ENCODE data around the gene CYB561D2. TPM values are rescaled to one million over a fixed set of nuclear protein-coding genes. Genes with fewer than 3 reads are reported as not detected.
A peak's percentile ranks its signal among the peaks of the same experiment; 100 is the strongest.

The CYB561D2 gene
- total and polyA plus RNA-seq, 2 donors (not counting 1 experiment from before 2014, with no cell fraction given), result 39.5 to 78.9 TPM

DNA sequence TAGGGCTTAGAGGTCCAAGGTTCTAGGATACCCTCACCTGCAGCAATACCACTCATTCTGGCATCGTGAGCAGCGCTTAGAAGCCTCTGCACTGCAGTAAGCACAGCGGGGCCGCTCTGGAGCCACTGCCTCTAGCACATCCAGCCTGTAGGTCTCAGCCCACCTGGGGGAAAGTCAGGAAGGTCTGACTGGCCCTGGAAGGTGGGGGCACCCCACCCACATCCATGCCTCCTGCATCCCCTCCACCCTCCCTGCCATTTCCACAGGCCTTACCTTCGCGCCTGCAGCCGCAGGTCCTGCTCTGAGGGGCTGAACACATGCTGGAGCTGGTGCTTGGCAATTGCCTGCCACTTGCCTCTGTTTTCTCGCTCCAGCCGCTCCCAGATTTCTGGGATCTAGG lies 9.1 kb upstream of the CYB561D2 start:
- Histone ChIP-seq H3K79me2 (ENCODE audit: control insufficient read depth, insufficient read depth, low read length) (peaks cover 30% of the 10 kb centered on the region), H3K36me3 (replicated peaks in 1 of 2; ENCODE audit: control extremely low read depth in 1 of 2, control insufficient read depth in 1 of 2, extremely low read depth in 1 of 2, insufficient read depth in 2 of 2, low read length in 1 of 2) (peaks cover 0 to 2% of the 10 kb centered on the region in 2 experiments), H3K4me1 (ENCODE audit: control insufficient read depth in 2 of 2, insufficient read depth in 2 of 2, low read length in 2 of 2) (peaks cover 37 to 59% of the 10 kb centered on the region in 2 donors), H3K9me3 (ENCODE audit: control extremely low read depth in 1 of 3, control insufficient read depth in 2 of 3, insufficient read depth in 1 of 3, low read length in 2 of 3) (no peaks in the 10 kb centered on the region), H3K9ac (ENCODE audit: low read length) (peak overlapping the region; percentile 89), H3K27me3 (replicated peaks in 1 of 4; ENCODE audit: control extremely low read depth in 1 of 4, control insufficient read depth in 3 of 4, insufficient read depth in 4 of 4, low read length in 3 of 4) (no peaks in the 10 kb centered on the region), H4K20me1 (ENCODE audit: control insufficient read depth, insufficient read depth, low read length, poor library complexity, severe bottlenecking) (peaks cover 3% of the 10 kb centered on the region), H3K4me3 (ENCODE audit: control extremely low read depth in 1 of 5, extremely low read depth in 1 of 5, insufficient read depth in 1 of 5, low read depth in 2 of 5, low read length in 4 of 5) (peak overlapping the region in 4 of 5 experiments; percentile 61 to 86 (median 76)), H2AFZ (ENCODE audit: insufficient read depth, low read depth, low read length, poor library complexity, severe bottlenecking) (peak overlapping the region; percentile 82), H3K27ac (ENCODE audit: low read length in 2 of 2) (peak overlapping the region; percentile 73 to 97), H3K4me2 (replicated peaks; ENCODE audit: low read depth, low read length, poor library complexity, severe bottlenecking) (peak overlapping the region; percentile 90)
- DNase-seq (no peak), ATAC-seq (ENCODE audit: low read depth) (no peak)
- Mint-ChIP-seq H3K9me3 (ENCODE audit: insufficient read depth) (no peaks in the 10 kb centered on the region), H3K4me3 (peak overlapping the region; percentile 96), H3K27ac (peak overlapping the region; percentile 98), H3K27me3 (no peaks in the 10 kb centered on the region), H3K4me1 (peaks cover 51% of the 10 kb centered on the region)
- intact Hi-C loops (cut with micrococcal nuclease), result no loop called here
- no peak for TF ChIP-seq EZH2 (IDR thresholded peaks at IDR 0.05; ENCODE audit: borderline replicate concordance, insufficient read depth, low read depth, low read length, poor library complexity, severe bottlenecking)
- TF ChIP-seq, protein P1, sequence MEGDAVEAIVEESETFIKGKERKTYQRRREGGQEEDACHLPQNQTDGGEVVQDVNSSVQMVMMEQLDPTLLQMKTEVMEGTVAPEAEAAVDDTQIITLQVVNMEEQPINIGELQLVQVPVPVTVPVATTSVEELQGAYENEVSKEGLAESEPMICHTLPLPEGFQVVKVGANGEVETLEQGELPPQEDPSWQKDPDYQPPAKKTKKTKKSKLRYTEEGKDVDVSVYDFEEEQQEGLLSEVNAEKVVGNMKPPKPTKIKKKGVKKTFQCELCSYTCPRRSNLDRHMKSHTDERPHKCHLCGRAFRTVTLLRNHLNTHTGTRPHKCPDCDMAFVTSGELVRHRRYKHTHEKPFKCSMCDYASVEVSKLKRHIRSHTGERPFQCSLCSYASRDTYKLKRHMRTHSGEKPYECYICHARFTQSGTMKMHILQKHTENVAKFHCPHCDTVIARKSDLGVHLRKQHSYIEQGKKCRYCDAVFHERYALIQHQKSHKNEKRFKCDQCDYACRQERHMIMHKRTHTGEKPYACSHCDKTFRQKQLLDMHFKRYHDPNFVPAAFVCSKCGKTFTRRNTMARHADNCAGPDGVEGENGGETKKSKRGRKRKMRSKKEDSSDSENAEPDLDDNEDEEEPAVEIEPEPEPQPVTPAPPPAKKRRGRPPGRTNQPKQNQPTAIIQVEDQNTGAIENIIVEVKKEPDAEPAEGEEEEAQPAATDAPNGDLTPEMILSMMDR (IDR thresholded peaks at IDR 0.05), result no peak
- POLR2A ChIA-PET, result interaction anchor here (0.6 to 6.1 kb wide), 7 partner anchors 10 to 1909 kb away, joined by 3 to 96 read pairs (median 6); partner anchors contain the start of genes C3orf18, CYB561D2, HEMK1 and HYAL3
- CTCF ChIA-PET, result interaction anchor here (0.9 to 1.8 kb wide), 3 partner anchors 9 to 49 kb away, joined by 3 to 14 read pairs (median 4); partner anchors contain the start of genes CYB561D2, HYAL3, IFRD2 and NAA80
- 100% methylated on average over 2 of the region's 9 CpGs for WGBS (ENCODE audit: insufficient coverage)

DNA sequence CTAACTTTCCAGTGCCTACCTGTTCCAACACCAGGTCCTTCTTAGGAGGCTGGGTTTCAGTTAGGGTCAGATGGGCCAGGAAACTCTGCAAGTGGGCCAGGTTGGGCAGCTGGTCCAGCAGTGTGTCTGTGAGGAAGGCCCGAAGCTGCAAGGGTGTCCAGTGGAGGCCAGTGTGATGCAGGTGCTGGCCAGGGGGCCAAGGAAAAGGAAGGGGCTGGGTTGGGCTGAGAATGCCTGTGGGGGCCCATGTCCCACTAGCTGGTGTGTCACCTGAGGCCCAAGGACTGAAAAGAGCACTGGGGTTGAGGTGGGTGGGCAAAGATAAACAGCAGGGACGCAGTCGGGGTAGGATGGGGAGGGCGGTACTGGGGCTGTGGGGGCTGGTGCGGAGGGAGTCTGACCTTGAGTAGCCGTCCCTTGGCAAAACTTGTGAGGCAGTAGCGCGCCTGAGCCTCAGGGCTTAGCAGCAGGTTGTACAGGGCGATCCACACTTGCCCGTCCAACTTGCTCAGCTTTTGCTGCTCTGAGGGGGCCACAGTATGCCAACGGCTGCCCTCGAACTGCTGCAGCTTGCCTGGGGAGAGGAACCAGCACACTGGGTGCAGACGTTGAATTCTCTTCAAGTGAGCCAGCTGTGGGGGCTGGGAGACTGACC lies 8.5 kb upstream of the CYB561D2 start:
- Histone ChIP-seq H3K4me3 (ENCODE audit: control extremely low read depth in 1 of 5, extremely low read depth in 1 of 5, insufficient read depth in 1 of 5, low read depth in 2 of 5, low read length in 4 of 5) (no peak overlapping the region), H3K9me3 (ENCODE audit: control extremely low read depth in 1 of 3, control insufficient read depth in 2 of 3, insufficient read depth in 1 of 3, low read length in 2 of 3) (no peaks in the 10 kb centered on the region), H3K27ac (ENCODE audit: low read length in 2 of 2) (peak overlapping the region in 1 of 2 donors; percentile 22), H3K4me2 (replicated peaks; ENCODE audit: low read depth, low read length, poor library complexity, severe bottlenecking) (peak overlapping the region; percentile 90), H3K36me3 (replicated peaks in 1 of 2; ENCODE audit: control extremely low read depth in 1 of 2, control insufficient read depth in 1 of 2, extremely low read depth in 1 of 2, insufficient read depth in 2 of 2, low read length in 1 of 2) (no peaks in the 10 kb centered on the region), H3K27me3 (replicated peaks in 1 of 4; ENCODE audit: control extremely low read depth in 1 of 4, control insufficient read depth in 3 of 4, insufficient read depth in 4 of 4, low read length in 3 of 4) (no peaks in the 10 kb centered on the region), H2AFZ (ENCODE audit: insufficient read depth, low read depth, low read length, poor library complexity, severe bottlenecking) (no peak overlapping the region), H3K79me2 (ENCODE audit: control insufficient read depth, insufficient read depth, low read length) (peaks cover 29% of the 10 kb centered on the region), H4K20me1 (ENCODE audit: control insufficient read depth, insufficient read depth, low read length, poor library complexity, severe bottlenecking) (no peaks in the 10 kb centered on the region), H3K4me1 (ENCODE audit: control insufficient read depth in 2 of 2, insufficient read depth in 2 of 2, low read length in 2 of 2) (peaks cover 35 to 59% of the 10 kb centered on the region in 2 donors), H3K9ac (ENCODE audit: low read length) (no peak overlapping the region)
- ATAC-seq (ENCODE audit: low read depth), result no peak
- intact Hi-C loops (cut with micrococcal nuclease), result no loop called here
- Mint-ChIP-seq H3K9me3 (ENCODE audit: insufficient read depth) (no peaks in the 10 kb centered on the region), H3K27ac (peak overlapping the region; percentile 98), H3K4me3 (peak overlapping the region; percentile 49), H3K27me3 (no peaks in the 10 kb centered on the region), H3K4me1 (peaks cover 50% of the 10 kb centered on the region)
- ChIA-PET CTCF (no interaction called here), POLR2A (interaction anchor here (0.7 to 6.1 kb wide), 2 partner anchors 10 to 1783 kb away, joined by 3 to 96 read pairs; partner anchors contain the start of genes CYB561D2 and NPRL2)
- WGBS (ENCODE audit: insufficient coverage), result 94% methylated on average over 13 of the region's 13 CpGs
- TF ChIP-seq EZH2 (IDR thresholded peaks at IDR 0.05; ENCODE audit: borderline replicate concordance, insufficient read depth, low read depth, low read length, poor library complexity, severe bottlenecking), result no peak
- TF ChIP-seq, protein P1 (IDR thresholded peaks at IDR 0.05), result no peak
- no peak for DNase-seq

Measured in B cell (primary cell).